ENCODE results near the gene PRRC2A.

DNA sequence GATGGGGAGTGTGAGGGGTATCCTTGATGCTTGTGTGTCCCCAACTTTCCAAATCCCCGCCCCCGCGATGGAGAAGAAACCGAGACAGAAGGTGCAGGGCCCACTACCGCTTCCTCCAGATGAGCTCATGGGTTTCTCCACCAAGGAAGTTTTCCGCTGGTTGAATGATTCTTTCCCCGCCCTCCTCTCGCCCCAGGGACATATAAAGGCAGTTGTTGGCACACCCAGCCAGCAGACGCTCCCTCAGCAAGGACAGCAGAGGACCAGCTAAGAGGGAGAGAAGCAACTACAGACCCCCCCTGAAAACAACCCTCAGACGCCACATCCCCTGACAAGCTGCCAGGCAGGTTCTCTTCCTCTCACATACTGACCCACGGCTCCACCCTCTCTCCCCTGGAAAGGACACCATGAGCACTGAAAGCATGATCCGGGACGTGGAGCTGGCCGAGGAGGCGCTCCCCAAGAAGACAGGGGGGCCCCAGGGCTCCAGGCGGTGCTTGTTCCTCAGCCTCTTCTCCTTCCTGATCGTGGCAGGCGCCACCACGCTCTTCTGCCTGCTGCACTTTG, 45.1 kb upstream of the PRRC2A start, which contains the start of gene TNF:
- TF ChIP-seq, protein P1, sequence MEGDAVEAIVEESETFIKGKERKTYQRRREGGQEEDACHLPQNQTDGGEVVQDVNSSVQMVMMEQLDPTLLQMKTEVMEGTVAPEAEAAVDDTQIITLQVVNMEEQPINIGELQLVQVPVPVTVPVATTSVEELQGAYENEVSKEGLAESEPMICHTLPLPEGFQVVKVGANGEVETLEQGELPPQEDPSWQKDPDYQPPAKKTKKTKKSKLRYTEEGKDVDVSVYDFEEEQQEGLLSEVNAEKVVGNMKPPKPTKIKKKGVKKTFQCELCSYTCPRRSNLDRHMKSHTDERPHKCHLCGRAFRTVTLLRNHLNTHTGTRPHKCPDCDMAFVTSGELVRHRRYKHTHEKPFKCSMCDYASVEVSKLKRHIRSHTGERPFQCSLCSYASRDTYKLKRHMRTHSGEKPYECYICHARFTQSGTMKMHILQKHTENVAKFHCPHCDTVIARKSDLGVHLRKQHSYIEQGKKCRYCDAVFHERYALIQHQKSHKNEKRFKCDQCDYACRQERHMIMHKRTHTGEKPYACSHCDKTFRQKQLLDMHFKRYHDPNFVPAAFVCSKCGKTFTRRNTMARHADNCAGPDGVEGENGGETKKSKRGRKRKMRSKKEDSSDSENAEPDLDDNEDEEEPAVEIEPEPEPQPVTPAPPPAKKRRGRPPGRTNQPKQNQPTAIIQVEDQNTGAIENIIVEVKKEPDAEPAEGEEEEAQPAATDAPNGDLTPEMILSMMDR (IDR thresholded peaks at IDR 0.05; ENCODE audit: insufficient read depth, low read depth, low read length): no peak
- TF ChIP-seq EZH2 (IDR thresholded peaks at IDR 0.05; ENCODE audit: insufficient read depth, low read length): no peak
